HG02884 (cell line): ENCODE data around the gene UCN2.
"Not testable (repeated sequence)": the region's sequence is repeated elsewhere in the genome, so short reads cannot be mapped to it uniquely, and the experiment has no call there.

Experiments used
- ATAC-seq: cut with Tn5 transposase; IDR thresholded peaks from one replicate; pipeline ENCODE4 v1.9.1; 2021; ENCODE audit warnings: mild to moderate bottlenecking, moderate library complexity; ENCODE audit not compliant: unreplicated experiment

UCN2 gene

GRCh38 chr3:48543271-48543866, 20.2 kb downstream of the UCN2 start:
- ATAC-seq: no peak

DNA sequence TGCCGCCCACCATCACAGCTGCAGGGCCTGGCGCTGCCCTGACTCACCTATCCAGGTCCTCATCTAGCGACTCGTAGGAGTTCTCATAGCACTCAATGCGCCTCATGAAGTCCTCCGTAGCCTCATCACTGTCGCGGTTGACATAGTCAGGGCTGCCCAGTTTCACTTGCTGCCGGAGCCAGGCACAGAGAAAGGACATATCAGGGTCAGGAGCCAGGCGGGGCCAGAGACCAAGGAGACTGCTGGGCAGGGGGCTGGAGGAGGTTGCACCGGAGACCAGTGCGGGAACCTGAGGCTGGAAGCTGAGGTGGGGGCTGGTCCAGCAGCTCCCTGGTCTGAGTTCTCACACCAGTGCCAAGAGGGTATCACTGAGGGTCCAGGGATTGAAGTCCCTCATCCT, 25.1 kb downstream of the UCN2 start:
- ATAC-seq: no peak

GRCh38 chr3:48536785-48537184, 26.8 kb downstream of the UCN2 start:
- ATAC-seq: no peak

DNA sequence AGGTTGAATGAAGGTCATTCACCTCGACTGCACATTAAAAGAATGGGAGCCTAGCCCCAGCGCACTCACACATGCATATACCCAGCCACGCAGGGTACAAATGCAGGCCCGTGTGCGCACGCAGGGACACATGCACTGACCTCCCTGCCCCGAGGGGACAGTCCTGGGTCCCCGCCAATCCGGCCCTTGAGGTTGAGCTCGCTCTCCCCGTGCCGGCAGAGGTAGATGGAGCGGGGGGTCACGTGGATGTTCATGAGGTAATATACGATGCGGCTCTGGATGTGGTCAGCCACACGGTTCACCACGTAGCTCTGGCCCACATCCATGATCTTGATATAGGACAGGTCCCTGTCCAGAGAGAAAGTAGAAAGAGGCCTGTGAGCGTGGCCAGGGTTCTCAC, 27.5 kb downstream of the UCN2 start:
- ATAC-seq: no peak

GRCh38 chr3:48535578-48535977, 28.0 kb downstream of the UCN2 start:
- no peak for ATAC-seq

GRCh38 chr3:48532977-48533337, 30.6 kb downstream of the UCN2 start:
- no peak for ATAC-seq

DNA sequence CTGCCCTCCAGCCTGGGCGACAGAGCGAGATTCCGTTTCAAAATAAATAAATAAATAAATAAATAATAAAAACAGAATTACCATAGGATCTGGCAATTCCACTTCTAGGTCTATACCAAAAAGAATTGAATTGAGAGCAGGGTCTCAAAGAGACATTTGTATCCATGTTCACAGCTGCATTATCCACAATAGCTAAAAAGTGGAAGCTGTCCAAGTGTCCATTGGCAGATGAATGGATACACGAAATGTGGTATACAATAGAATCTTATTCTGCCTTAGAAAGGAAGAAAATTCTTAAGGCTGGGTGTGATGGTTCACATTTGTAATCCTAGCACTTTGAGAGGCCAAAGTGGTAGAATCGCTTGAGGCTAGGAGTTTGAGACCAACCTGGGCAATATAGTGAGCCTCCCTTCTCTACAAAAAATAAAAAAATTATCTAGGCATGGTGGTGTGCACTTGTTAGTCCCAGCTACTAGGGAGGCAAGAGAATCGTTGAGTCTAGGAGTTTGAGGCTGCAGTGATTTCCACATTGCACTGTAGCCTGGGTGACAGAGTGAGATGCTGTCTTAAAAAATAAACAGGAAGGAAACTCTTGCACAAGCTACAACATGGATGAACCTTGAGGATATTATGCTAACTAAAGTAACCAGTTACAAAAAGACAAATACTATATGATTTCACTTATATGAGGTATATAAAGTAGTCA, 31.2 kb downstream of the UCN2 start:
- ATAC-seq: no peak

- ATAC-seq: not testable (repeated sequence)
Measured at GRCh38 chr3:48530701-48531100, 32.9 kb downstream of the UCN2 start.

GRCh38 chr3:48528754-48529153, 34.8 kb downstream of the UCN2 start:
- ATAC-seq: no peak

GRCh38 chr3:48528048-48528447, 35.5 kb downstream of the UCN2 start:
- no peak for ATAC-seq

DNA sequence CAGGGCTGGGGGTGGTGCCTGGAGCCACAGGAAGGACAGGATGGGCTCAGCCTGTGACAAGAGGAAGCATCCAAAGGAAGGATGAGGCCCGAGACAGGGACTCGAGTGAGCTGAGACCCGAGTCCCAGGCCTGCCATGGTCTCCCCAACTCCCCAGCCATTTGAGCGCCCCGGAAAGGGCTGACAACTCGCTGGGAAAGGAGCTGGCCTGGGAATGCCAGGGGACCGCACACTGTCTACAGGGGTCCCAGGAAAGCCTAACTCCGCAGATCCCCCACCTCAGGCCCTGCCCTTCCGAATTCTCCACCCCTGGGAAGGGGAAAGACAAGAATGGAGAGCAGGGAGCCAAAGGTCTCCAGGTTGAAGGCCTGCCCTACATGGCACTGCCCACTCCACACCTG, 38.6 kb downstream of the UCN2 start:
- no peak for ATAC-seq

DNA sequence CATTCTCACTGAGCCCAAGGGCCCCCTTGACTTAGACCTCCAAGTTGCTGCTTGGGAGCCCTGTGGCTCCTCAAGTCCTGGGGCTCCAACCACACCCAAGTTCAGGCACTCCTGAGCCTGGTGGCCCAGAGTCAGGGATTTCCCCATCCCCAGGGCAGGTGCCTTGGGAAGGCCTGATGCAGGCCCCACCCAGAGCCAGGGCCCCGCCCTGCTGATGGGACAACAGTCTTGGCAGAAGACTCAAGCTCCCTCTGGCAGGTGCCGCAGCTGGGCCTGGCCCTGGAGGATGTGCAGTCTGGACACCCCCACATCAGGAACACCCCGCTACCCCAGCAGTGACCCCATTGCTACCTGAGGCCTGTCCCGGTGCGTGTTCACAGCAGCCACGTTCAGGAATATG, 41.9 kb downstream of the UCN2 start:
- ATAC-seq: no peak

- ATAC-seq: no peak
Measured at GRCh38 chr3:48519277-48519643, 44.3 kb downstream of the UCN2 start.

GRCh38 chr3:48518638-48519276, 44.8 kb downstream of the UCN2 start:
- no peak for ATAC-seq

- ATAC-seq: no peak
Measured at GRCh38 chr3:48518069-48518468, 45.5 kb downstream of the UCN2 start.

DNA sequence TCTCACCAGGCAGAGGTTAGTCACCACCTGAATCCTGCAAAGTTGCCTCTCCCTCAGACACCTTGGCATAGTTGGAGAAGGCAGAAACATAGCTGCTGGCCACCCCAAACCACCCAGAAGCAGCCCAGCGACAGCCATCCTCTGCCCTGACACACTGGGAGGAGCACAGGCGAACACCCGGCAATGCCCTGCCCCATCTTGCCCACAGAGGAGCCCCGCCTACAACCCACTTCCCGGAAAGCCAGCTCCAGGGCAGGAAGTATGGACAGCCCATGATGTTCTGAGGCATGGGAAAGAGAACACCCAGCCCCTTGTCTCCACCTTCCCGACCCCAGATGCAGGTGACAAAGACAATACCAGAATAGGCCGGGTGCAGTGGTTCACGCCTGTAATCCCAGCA, 47.0 kb downstream of the UCN2 start:
- ATAC-seq: no peak

- no peak for ATAC-seq
Measured at GRCh38 chr3:48514431-48515227, 49.0 kb downstream of the UCN2 start.
